Activated gamma-delta T cell treated with anti-CD3 and anti-CD28 coated beads, Interleukin-2, amount 50 U/mL, for 16 hours (primary cell): ENCODE results near the gene BNIPL.

ENCODE experiments used
- DNase-seq: peaks from one replicate; pipeline ENCODE4 v3.0.0-alpha.2; 2020; ENCODE audit warnings: low read depth

Gene BNIPL

DNA sequence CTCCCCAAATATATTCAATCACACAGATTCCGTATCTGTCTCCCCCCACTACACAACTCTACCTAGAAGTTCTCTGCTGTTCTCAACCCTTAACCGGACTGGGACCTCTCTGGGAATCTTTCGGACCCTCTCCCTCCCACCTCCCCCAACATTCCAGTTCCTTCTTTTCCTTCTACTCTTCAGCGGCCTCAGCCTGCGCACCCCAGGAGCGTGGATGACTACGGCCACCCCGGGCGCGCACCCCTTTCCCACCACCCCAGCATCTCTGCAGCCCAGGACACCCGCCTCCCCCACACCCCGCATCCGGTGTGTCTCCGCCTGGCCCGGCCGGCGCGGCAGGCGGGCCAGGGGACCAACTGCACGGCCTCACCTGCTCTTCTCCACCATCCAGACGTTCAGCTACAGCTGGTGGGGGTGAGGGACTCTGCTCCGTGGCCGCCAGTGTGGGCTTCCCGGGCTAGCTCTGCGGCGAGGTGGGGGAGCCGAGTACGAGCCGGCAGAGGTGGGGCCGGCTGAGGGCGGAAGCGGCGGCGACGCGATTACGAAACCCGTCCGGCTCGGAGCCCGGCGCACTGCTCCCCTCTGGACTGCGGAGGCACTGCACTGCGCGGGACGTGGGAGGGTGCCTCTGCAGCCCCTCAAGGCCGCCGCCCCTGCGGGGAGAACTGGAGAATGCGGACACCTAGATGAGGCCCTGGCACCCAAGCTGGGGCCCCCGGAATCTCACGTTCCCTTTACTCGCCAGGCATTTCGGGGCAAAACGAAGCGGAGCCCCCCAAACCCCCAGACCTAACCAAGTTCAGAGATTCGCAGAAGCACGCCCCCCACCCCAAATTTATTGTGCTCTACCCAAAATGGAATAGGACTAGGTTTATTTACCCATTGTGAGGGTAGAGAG is 23.0 kb downstream of the BNIPL start, which contains the start of gene CDC42SE1:
TSS of gene CDC42SE1 (minus strand) at position 514 of the 898 bp plus-strand sequence. CDS start 3,892 bp downstream, outside the sequence.
- DNase-seq, result peak; percentile 74

DNA sequence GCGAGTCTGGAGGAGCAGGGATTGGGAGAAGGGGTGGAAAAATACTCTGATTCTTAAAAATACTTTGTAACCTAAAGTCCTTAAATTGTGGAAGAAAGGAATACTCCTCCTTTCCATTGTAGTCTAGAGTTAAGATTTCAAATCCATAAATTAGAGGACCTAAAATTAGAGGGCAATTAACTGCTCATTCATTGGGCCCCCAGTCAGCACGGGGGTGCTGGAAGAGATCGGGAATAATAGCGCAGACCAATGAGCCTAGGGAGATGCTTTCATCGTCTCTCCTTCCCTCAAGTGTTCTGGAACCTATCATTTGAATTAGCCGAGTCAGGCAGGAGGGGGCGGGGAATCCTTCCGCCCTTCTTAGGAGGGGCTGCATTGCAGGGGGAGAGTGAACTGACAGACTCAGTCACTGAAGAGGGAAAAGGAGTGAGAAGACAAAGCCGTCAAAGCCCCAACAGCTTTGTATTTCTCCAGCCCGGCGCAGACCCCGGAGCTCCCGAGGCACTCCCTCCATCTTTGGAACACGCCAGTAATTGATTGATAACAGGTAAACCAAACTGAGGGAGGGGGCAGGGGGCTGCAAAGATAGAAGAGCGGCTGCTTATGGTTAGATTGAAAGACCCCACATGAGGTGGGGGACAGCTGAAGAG is 23.7 kb downstream of the BNIPL start, which contains the start of gene MLLT11:
TSS of gene MLLT11 (plus strand) at position 391 of the 650 bp plus-strand sequence. CDS start 6,828 bp downstream, outside the sequence.
- no peak for DNase-seq

GRCh38 chr1:151060657-151061421 is 24.5 kb downstream of the BNIPL start:
- no peak for DNase-seq

GRCh38 chr1:151061704-151062103 is 25.3 kb downstream of the BNIPL start:
- no peak for DNase-seq

- no peak for DNase-seq
Observed at GRCh38 chr1:151062741-151063371, 26.5 kb downstream of the BNIPL start.

GRCh38 chr1:151065089-151065645 is 28.8 kb downstream of the BNIPL start:
- no peak for DNase-seq

GRCh38 chr1:151067185-151067584 is 30.8 kb downstream of the BNIPL start:
- DNase-seq, result no peak

GRCh38 chr1:151069103-151069486 is 32.7 kb downstream of the BNIPL start:
- no peak for DNase-seq

DNA sequence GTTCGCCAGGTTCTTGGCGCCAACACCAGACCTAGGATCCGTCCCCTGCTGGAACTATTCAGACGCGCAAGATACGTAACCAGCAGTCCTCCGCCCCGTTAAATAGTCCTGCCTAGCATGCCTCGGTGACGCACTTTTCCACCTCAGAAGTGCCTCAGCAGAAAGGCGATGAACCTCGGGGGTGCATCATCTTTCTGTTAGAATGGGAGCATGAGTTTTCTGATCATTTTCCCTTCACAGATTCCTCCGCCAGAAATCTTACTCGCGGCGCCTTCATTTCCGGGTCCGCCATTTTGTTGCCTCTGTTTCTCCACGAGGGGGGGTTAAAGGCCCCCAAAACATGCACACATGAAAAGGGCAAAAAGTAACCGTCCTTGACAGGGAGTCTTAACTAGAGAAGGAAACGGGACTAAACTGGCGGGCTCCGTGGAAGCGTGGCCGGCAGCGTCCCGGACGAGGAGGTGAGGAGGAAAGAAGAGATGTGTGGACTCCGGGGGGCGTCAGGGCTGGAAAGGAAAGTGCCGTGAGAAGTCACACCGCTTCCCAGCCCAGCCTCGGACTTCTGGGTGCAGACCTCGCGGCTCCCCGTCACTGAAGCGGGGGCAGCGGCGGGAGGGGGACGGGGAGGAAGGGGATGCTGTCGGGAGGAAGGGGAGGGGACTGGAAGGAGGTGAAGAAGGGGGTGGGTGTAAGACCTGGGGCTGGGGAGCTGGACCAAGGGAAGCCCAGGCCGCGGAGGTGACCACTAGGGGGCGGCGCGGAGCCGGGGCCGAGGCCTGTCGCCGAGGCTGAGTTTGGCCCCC is 34.3 kb downstream of the BNIPL start, which contains the start of gene GABPB2:
TSS of gene GABPB2 (plus strand) at position 288 of the 803 bp plus-strand sequence. CDS start 17,429 bp downstream, outside the sequence.
- peak; percentile 80 for DNase-seq

DNA sequence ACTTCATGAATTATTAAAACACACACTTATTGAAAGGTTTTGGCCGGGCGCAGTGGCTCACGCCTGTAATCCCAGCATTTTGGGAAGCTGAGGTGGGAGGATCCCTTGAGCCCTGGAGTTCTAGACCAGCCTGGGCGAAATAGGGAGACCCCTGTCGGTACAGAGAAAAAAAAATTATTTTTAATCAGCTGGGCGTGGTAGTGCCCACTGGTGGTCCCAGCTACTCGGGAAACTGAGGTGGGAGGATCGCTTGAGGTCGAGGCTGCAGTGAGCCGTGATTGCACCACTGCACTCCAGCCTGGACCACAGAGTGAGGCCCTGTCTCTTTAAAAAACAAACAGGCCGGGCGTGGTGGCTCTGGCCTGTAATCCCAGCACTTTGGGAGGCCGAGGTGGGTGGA is 35.8 kb downstream of the BNIPL start:
- no peak for DNase-seq

DNA sequence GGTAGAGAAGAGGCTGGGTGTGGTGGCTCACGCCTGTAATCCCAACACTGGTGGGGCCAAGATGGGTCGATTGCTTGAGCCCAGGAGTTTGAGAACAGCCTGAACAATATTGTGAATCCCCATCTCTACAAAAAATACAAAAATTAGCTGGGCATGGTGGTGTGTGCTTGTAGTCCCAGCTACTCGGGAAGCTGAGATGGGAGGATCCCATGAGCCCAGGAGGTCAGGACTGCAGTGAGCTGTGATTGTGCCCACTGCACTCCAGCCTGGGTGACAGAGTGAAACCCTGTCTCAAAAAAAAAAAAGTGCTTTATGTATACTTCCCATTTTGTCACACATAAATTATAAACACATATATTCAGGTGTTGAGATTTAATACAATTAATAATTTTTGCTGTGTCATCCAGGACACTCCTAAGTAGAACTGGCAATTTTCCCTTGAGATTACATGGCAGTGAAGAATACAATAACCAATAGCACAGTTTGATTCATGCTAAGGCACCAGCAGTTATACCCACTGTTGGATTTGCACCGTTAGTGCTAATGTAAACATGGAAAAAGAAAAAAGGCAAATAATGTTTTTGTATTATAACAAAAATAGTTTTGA is 49.7 kb downstream of the BNIPL start:
- no peak for DNase-seq
